Measurements from ENCODE around the gene LTBP2. TPM values are rescaled to one million over a fixed set of nuclear protein-coding genes. Genes with fewer than 3 reads are reported as not detected.

The LTBP2 gene
- total RNA-seq, 1 donor from 2014 or later, result 39.5 TPM

DNA sequence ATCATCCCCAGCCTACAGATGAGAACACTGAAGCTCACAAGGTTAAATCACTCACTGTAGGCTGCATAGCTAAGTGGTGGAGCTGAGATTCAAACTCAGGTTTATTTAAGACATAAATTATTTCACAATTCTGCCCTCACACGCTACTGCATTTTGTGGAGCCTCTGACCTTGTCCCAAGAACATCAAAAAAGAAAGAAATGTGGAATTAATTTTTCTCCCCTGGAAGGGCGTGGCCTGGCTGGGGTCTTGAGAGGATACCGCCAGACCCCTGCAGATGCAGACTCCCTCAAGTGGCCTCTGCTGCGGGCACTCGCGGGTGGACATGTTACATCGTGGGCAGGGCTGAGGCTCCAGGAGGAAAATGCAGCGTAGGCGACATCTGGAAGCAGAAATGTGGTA lies 40.6 kb downstream of the LTBP2 start:
- H3K36me3 ChIP-seq, result no peaks in the 10 kb centered on the region
- DNase-seq (no peak), ATAC-seq (peak; percentile 3)
- peak overlapping the region; percentile 57 for H3K27ac ChIP-seq
- intact Hi-C loops (cut with DNase I), result no loop called here
- H3K4me1 ChIP-seq, result peaks cover 81% of the 10 kb centered on the region
- no peaks in the 10 kb centered on the region for H3K27me3 ChIP-seq (ENCODE audit: low read depth)
- H3K9me3 ChIP-seq, result no peaks in the 10 kb centered on the region
- TF ChIP-seq, protein P1, sequence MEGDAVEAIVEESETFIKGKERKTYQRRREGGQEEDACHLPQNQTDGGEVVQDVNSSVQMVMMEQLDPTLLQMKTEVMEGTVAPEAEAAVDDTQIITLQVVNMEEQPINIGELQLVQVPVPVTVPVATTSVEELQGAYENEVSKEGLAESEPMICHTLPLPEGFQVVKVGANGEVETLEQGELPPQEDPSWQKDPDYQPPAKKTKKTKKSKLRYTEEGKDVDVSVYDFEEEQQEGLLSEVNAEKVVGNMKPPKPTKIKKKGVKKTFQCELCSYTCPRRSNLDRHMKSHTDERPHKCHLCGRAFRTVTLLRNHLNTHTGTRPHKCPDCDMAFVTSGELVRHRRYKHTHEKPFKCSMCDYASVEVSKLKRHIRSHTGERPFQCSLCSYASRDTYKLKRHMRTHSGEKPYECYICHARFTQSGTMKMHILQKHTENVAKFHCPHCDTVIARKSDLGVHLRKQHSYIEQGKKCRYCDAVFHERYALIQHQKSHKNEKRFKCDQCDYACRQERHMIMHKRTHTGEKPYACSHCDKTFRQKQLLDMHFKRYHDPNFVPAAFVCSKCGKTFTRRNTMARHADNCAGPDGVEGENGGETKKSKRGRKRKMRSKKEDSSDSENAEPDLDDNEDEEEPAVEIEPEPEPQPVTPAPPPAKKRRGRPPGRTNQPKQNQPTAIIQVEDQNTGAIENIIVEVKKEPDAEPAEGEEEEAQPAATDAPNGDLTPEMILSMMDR (IDR thresholded peaks at IDR 0.05), result no peak
- peak overlapping the region; percentile 7 for H3K4me3 ChIP-seq

DNA sequence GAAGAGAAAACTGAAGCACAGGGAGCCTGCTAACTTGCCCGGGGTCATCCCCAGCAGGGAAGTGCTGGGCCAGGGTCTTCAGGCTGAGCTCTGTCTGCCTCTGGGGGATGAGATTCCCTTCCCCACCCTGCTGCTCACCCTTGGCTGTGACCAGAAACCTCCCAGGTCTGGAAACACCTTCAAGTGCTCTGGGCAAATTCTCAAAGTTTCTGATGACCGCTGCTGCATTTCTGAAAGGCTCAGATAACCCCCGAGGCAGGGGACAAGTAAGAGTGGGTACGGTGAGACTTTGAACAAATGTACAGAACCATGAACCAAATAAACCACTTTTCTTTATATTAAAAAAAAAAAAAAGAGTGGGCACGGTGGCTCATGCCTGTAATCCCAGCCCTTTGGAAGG lies 41.3 kb downstream of the LTBP2 start:
- peaks cover 86% of the 10 kb centered on the region for H3K4me1 ChIP-seq

DNA sequence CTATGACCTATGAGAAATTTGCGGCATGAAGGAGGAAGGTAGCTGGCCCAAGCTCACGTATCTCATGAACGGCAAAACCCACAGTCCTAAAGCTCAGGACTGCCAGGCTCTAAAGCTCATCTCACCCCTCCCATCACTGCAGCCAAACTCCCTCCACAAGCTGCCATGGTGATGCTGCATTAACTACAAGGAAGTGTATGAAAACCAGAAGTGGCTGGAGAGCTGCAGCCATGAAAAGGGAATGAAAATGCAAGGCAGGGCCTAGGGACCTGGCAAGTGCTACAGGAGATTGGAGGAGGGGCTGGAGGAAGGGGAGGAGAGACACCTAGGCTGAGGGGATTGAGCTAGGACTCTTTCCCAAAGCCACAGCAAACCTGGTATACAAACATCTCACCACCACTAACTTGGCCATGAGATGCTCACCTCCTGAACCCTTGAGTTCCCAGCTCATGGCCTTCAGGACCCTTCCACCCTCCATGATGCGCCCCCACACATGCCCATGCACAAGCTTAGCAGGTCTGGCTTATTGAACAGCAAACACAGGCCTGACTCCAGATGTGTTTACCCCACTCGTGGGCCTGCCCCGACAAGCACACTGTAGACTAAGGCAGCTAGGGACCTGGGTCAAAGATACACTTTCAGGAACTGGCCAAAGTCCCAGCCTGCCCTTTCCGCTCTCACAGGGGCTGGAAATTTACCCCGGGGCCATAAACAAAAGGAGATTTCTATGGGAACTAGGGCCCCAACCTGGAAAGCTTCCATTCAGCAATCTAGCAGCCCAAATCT lies 42.0 kb downstream of the LTBP2 start:
- Histone ChIP-seq H3K27ac (peak overlapping the region; percentile 57), H3K4me1 (peaks cover 81% of the 10 kb centered on the region), H3K27me3 (ENCODE audit: low read depth) (no peaks in the 10 kb centered on the region), H3K36me3 (no peaks in the 10 kb centered on the region), H3K4me3 (no peak overlapping the region), H3K9me3 (no peaks in the 10 kb centered on the region)
- TF ChIP-seq, protein P1 (IDR thresholded peaks at IDR 0.05), result no peak
- no peak for DNase-seq
- intact Hi-C loops (cut with DNase I), result no loop called here
- no peak for ATAC-seq

More for the DNA sequence above, 41.3 kb downstream of the LTBP2 start:
- Histone ChIP-seq H3K27ac (peak overlapping the region; percentile 57), H3K36me3 (no peaks in the 10 kb centered on the region), H3K27me3 (ENCODE audit: low read depth) (no peaks in the 10 kb centered on the region), H3K4me3 (no peak overlapping the region), H3K9me3 (no peaks in the 10 kb centered on the region)
- ATAC-seq (no peak), DNase-seq (no peak)
- TF ChIP-seq, protein P1 (IDR thresholded peaks at IDR 0.05), result no peak
- intact Hi-C loops (cut with DNase I), result no loop called here

DNA sequence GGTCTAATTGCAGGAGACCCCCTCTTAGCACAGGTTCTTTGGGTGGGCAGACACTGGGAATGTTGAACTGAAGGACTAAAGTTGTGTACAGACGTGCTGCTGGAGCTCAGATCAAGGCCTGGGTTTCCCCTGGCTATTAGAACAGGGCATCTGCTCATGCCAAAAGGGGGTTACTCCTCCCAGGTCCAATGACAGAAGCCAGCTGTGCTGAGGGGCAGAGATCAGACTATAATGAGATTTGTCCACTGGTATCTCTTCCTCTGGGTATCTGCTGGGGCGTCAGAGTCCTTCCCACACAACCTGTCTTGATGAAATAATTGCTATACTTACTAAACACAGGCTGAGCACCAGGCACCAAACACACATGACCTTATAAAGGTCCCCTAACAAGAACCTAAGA lies 42.6 kb downstream of the LTBP2 start:
- no peaks in the 10 kb centered on the region for H3K36me3 ChIP-seq
- no peaks in the 10 kb centered on the region for H3K27me3 ChIP-seq (ENCODE audit: low read depth)
- peak overlapping the region; percentile 57 for H3K27ac ChIP-seq
- H3K9me3 ChIP-seq, result no peaks in the 10 kb centered on the region
- H3K4me1 ChIP-seq, result peaks cover 75% of the 10 kb centered on the region
- TF ChIP-seq, protein P1 (IDR thresholded peaks at IDR 0.05), result no peak
- no peak overlapping the region for H3K4me3 ChIP-seq
- ATAC-seq (no peak), DNase-seq (no peak)
- intact Hi-C loops (cut with DNase I), result no loop called here

DNA sequence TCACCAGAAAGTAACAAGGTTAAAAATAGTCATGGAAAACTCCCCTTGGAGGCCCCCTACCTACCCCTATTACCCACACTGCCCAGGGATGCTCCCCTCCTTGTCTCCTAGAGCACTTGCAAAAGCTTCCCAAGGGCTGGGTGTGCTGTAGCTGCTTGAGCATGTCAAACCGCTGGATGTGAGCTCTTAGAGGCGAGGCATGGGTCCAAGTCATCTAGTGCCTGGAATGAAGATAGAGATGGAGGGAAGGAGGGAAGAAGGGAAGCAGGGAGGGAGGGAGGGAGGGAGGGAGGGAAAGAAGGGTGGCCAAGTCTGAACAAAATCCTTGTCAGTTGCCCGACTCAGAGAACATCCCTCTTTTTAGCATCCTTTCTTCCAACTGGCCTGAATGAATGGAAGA lies 43.1 kb downstream of the LTBP2 start:
- DNase-seq, result no peak
- ATAC-seq, result no peak
- no peaks in the 10 kb centered on the region for H3K27me3 ChIP-seq (ENCODE audit: low read depth)
- intact Hi-C loops (cut with DNase I), result no loop called here
- peaks cover 72% of the 10 kb centered on the region for H3K4me1 ChIP-seq
- no peaks in the 10 kb centered on the region for H3K36me3 ChIP-seq
- TF ChIP-seq, protein P1 (IDR thresholded peaks at IDR 0.05), result no peak
- peak overlapping the region; percentile 57 for H3K27ac ChIP-seq
- H3K9me3 ChIP-seq, result no peaks in the 10 kb centered on the region
- no peak overlapping the region for H3K4me3 ChIP-seq

Data from lower lobe of right lung (tissue), 2 donors.